Stimulated activated CD4-positive, alpha-beta T cell treated with anti-CD3 and anti-CD28 coated beads, Interleukin-4, amount 100 ng/mL, for 24 hours (primary cell): ENCODE results near the gene GRM3.

Source experiments
- DNase-seq: peaks from one replicate; pipeline ENCODE4 v3.0.0-alpha.2; 2020

GRM3 gene

DNA sequence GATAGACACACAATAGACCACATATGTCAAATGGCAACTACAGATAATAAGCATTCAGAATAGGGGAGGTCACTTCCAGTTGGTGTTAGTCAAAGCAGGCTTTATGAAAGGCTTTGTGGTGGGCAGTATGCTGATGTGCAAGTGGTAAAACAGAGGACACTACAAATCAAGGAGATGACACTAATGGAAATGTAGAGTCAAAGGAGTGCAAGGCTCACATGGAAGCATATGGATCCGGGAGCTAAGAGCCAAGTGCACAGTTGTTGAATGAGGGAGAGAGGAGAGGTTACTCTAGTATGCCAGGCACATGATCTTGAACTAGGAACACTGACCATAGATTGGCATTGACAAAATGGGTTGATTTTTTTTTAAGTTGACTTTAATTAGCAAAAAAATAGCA is 62.7 kb downstream of the GRM3 start:
- no peak for DNase-seq

GRCh38 chr7:86708031-86708680 is 64.4 kb downstream of the GRM3 start:
- no peak for DNase-seq

DNA sequence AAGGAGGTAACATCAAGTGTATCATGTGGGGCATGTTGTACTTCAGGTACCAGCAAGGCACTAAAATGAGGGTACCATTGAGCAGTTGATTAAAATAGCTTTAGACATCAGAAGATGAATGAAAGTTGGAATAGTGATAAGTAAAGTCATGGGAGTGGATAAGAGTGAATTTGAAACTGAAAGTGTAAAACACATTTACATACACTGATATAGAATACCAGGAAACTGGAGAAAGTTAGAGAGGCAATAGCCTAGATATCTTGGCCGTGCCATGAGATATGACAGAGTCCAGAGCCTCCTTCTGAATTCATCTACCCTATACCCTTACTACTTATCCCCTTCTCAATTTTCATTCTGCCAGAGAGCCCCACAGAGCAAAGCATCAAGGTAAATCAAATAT is 76.6 kb downstream of the GRM3 start:
- no peak for DNase-seq

GRCh38 chr7:86733783-86734182 is 90.1 kb downstream of the GRM3 start:
- DNase-seq = no peak

DNA sequence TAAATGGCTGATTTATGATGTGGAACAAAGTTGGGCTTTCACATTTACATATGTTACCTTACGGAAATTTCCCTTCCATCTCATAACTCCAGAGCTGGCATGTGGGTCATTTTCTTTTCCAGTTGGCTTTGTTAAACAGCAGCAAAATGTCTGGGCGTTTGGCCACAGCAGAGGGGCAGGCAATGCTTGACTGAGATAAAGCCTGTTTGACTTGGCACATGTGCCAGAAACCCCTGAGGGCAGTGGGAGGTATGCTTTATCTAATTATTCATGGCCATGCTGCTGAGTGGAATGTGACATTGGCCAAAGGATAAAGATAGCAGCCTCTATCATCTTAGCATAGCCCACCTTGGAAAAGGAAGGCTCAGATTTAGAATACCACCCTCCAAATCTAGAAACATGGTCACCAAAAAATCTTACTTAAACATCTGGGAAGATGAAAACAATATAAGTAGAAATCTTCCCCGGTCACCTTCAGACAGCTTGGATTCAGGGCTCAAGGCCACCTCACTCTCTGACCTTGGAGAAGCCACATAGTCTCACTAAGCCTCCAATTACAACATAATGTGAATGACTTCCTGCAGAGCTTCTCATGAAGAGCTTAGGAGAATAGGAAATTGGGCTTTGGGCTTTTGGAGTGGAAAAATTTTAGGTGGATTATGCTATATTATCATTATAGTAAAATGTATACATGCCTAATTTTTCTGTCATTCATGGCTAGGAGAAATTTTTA is 101.5 kb downstream of the GRM3 start:
- DNase-seq = no peak

GRCh38 chr7:86747698-86748097 is 104.0 kb downstream of the GRM3 start:
- no peak for DNase-seq

DNA sequence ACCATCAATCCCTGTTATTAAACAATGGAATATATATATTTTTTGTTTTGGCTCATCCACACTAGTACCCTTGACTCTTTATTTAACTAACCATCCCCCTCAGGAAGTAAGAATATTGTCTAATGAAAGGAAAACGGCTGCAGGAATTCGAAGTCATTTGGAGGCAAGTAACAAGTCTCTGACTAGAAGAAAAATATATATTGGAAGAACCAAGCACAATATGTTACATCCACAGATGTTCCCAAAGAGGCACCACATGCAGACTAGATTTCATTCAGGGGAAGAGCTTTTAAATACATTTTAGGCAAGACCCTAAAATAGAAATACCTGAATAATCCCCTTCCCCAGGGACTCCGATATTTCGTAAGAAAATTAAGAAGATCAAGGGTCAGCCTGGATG is 104.5 kb downstream of the GRM3 start:
- DNase-seq = no peak

GRCh38 chr7:86748843-86749719 is 105.4 kb downstream of the GRM3 start:
- DNase-seq = no peak

DNA sequence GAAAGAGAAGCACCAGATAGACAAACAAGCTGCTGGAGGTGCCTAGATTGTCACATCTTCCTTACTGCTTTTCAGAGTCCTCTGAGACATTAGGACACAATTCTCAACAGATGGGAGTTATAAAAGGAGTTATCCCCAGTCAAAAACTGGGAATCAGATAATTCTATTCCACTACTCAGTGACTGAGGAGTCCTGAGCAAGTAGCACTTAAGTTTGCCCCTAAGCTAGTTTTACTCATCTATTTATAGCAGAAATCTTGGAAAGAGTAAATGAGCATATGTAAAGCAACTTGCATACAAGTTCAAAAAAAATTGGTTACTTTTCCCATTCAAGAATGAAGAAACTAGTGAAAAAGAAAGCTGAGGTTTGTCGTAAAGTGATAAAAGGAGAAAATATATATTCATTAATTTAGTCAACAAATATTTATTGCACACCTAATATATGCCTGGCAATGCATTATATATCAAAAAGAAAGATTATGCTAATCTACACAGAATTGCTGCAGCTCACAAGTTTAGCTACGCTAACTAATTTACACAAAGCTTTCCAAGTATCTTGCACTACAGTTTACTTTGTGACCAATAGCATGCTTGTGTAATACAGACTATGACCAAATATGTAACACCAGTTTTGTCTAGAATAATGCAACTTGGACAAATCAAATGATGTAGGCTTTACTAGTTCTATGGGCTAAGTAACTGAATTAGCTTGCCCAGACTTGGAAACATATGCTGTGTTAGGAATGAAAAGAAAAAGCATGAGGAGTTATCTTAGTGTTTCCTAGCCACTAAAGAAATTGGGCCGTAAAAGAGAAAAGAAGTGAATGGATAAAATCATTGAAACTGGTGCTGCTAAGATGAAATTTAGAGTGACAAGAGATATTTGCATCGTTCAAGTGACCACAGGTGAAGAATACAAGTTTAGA is 106.3 kb downstream of the GRM3 start:
- no peak for DNase-seq

GRCh38 chr7:86760236-86760635 is 116.5 kb downstream of the GRM3 start:
- DNase-seq = no peak

- no peak for DNase-seq
These were observed 118.4 kb downstream of the GRM3 start for GRCh38 chr7:86762129-86762528.

DNA sequence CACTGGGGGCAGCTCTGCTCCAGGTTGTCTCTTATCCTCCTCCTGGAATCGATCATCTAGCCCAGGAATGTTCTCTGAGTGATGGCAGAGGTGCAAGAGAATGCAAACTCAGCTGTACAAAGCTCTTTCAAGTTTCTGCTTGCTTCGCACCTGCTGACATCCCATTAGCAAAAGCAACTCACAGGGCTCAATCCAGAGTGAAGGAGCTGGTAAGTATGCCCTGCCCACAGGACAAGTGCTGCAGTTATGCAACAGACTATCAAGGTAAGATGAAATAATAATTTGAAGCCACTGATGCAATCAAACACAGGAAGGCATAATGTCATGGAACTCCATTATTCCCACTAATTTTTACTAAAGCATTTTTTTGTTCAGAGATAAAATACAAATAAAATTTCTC is 122.2 kb downstream of the GRM3 start:
- no peak for DNase-seq

DNA sequence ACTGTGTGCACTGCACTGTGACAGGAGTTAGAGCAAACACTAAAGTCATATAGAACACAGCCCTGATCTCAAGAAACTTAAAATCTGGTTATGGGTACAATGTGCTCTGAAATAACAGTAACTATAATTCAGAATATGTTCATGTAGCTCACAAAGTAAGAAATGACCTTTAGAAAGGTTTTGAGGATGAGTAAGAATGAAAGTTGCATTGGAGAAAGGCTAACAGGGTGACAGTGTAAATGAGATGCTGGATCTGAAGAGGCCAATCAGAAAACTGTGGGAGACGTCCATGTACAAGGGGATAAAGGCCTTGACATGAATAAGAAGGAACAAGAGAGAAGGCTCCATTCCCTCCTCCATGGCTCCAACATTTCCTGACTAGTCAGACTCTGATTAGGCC is 124.7 kb downstream of the GRM3 start:
- no peak for DNase-seq

GRCh38 chr7:86768967-86769760 is 125.5 kb downstream of the GRM3 start:
- no peak for DNase-seq

- DNase-seq = no peak
These were observed 129.6 kb downstream of the GRM3 start for GRCh38 chr7:86773309-86773708.

DNA sequence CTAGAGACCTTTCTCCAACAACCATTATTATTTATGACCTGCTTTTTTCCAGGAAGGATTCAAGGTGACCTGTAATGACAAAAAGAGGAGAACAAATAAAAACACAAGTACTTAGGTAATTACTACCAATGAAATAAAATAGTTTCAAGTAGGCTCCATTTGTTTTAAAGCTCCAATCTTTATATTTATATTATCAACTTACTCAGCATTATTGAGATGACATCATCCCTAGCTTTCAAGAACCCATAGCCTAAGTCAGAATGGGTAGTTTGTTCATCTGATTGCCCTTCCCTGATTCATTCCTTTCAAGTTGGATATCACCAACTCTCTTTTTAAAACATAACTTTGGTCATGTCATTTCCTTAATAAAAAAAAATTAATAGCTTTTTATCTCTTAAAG is 131.5 kb downstream of the GRM3 start:
- DNase-seq = no peak

DNA sequence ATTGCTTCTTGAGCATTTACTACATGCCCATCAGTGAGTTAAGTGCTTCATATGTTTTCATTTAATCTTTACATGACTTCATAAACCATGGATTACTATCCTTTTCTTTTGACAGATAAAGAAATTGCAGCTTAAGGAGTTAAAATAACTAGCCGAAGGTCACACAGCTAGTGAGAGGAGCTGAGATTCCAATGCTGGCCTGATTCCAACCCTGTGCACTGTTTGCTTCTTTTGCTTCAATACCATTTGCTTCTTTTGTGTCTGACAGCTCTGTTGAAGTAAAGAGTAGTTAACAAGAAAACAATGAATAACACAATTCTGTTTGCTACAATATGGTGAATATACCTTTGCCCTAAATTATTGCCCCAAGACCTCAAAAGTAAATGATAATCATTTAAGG is 132.4 kb downstream of the GRM3 start:
- no peak for DNase-seq

DNA sequence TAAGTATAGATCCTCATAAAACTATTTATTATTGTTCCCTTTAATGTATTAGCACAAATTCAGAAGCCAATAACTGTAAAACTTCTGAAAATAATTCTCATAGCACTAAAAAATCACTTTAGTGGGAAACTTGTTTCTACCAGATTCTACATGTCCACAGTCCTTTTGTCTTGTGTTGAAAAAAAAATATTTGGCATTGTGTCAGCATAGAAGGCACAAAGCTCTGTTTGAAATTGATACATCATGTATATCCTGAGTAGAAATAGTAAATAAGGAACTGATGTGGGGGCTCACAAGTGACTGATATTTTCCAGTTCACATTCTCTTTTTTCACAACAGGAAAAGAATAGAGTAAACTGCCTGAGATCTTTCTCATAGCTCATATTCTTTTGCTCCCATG is 134.6 kb downstream of the GRM3 start:
- no peak for DNase-seq

DNA sequence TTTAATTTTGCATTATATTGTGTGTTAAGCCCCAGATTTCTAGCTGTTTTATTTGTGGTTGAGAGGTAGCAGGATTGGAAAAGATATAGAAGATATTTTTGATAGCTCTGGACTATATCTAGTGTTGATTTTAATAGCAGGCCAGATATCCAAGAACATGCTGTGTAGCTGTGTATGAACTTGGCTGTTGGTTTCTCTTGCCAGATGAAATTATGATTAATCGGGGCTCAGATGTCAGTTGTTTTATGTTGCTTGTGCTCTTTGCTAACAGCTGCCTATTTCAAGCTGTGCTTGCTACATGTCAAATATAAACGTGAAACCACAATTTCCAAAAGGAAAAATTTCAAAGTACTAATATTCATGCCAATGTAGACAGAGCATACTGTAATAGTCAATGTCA is 141.1 kb downstream of the GRM3 start:
- DNase-seq = no peak

GRCh38 chr7:86785641-86786040 is 141.9 kb downstream of the GRM3 start:
- no peak for DNase-seq

GRCh38 chr7:86786376-86786775 is 142.7 kb downstream of the GRM3 start:
- no peak for DNase-seq

DNA sequence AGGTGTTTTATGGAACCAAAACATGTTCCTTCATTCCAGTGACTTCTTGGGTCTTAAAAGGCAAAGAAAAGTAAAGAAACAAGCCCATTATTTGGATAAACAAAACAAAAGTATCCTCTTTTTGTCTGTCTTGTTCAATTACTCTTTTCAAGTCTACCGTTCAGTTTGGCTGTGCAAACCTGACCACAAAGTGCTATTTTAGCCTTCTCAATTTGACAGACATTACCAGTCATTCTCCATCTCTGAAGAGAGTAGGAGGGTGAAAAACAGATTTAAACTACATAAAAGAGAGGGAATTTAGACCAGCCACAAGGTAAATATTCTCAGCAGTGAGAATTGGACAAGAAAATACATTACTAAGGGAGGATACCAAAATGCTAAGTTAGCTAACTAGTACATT is 145.2 kb downstream of the GRM3 start:
- no peak for DNase-seq
